Gastroesophageal sphincter (tissue), 4 donors: ENCODE measurements around the gene AR. TPM values are rescaled to one million over a fixed set of nuclear protein-coding genes. Genes with fewer than 3 reads are reported as not detected.
A peak's percentile ranks its signal among the peaks of the same experiment; 100 is the strongest.

Experiments
- ATAC-seq: fragments of 150-250 bp; one replicate; pipeline ENCODE4 v1.9.1; 2016; ENCODE audit warnings: mild to moderate bottlenecking, moderate library complexity
- H3K27ac ChIP-seq, 4 donors: fragments of 200-600 bp; sonication (generic) in 3 of 4; 1 replicate in 3 of 4; 2 replicates in 1 of 4; pipeline ENCODE4 v1.5.1; 2016 to 2019
- H3K27me3 ChIP-seq: fragments of 200-600 bp; sonication (generic); one replicate; pipeline ENCODE4 v1.5.1; 2019
- H3K36me3 ChIP-seq, 2 donors: fragments of 200-600 bp; sonication (generic); one replicate each; pipeline ENCODE4 v1.5.1; 2019; ENCODE audit warnings: control low read depth in 1 of 2
- H3K4me1 ChIP-seq, 3 donors: fragments of 200-600 bp; sonication (generic); 1 replicate in 2 of 3; 2 replicates in 1 of 3; pipeline ENCODE4 v1.5.1; 2016 to 2019; ENCODE audit warnings: control low read depth in 2 of 3
- H3K4me3 ChIP-seq, 2 donors: fragments of 200-600 bp; sonication (generic); one replicate each; pipeline ENCODE4 v1.5.1; 2019; ENCODE audit warnings: mild to moderate bottlenecking in 1 of 2, moderate library complexity in 1 of 2
- H3K9me3 ChIP-seq, 3 donors: fragments of 200-600 bp; sonication (generic); one replicate each; pipeline ENCODE4 v1.5.1; 2017 to 2019; ENCODE audit warnings: control low read depth in 2 of 3
- EP300 ChIP-seq: sonication (generic); formaldehyde crosslinking; IDR thresholded peaks from one replicate; pipeline ENCODE4 v1.6.1; 2017; ENCODE audit warnings: antibody characterized with exemption, mild to moderate bottlenecking
- POLR2A ChIP-seq, 2 donors: fragments of 450-650 bp; IDR thresholded peaks; one replicate each; pipeline ENCODE4 v1.6.1; 2017; ENCODE audit warnings: antibody characterized with exemption in 2 of 2, mild to moderate bottlenecking in 2 of 2, moderate library complexity in 1 of 2
- POLR2AphosphoS5 ChIP-seq: sonication (generic); formaldehyde crosslinking; IDR thresholded peaks from one replicate; pipeline ENCODE4 v1.6.1; 2017; ENCODE audit warnings: antibody characterized with exemption
- WGBS, 2 donors: methylation state at CpG; one replicate each; pipeline ENCODE4 v1.1.5; 2018; ENCODE audit warnings: low coverage in 1 of 2; 5-methylcytosine and 5-hydroxymethylcytosine counted together
- total RNA-seq, 4 donors: library from RNA; depleted of rRNA; stranded (reverse); fragments of >200 nt; gene quantifications; one replicate each; pipeline ENCODE4 v1.1.0, GENCODE V29; 2016
- TF ChIP-seq, protein P1 (sequence below), 4 experiments: fragments of 200-600 bp in 2 of 4; fragments of 450-650 bp in 2 of 4; sonication (generic) in 1 of 4; IDR thresholded peaks; one replicate each; pipeline ENCODE4 v1.5.1; 2017 to 2019; ENCODE audit warnings: antibody characterized with exemption in 4 of 4, mild to moderate bottlenecking in 2 of 4, moderate library complexity in 2 of 4

Gene AR
- total RNA-seq, 4 donors from 2014 or later = 2.9 to 9.8 (median 6.3) TPM

DNA sequence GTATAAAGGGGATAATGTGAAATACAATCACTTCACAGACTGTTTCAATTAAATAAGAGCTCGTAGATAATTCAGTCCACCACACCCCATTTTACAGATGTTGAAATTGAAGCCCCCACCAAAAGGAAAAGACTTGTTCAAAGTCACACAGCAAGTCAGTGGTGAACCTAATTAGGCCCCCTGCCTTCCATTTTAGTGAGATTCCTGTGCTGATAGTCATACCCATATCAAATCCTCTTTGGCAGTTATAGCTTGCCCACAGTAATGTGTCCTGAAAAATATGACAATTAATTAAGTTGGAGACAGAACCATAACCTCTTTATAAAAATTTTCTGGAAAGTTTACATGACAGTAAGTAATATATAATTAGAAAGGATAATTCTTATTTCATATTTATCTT lies 58.0 kb downstream of the AR start:
- TF ChIP-seq POLR2A (IDR thresholded peaks at IDR 0.05) (no peak), EP300 (no peak), POLR2AphosphoS5 (no peak)
- TF ChIP-seq, protein P1, sequence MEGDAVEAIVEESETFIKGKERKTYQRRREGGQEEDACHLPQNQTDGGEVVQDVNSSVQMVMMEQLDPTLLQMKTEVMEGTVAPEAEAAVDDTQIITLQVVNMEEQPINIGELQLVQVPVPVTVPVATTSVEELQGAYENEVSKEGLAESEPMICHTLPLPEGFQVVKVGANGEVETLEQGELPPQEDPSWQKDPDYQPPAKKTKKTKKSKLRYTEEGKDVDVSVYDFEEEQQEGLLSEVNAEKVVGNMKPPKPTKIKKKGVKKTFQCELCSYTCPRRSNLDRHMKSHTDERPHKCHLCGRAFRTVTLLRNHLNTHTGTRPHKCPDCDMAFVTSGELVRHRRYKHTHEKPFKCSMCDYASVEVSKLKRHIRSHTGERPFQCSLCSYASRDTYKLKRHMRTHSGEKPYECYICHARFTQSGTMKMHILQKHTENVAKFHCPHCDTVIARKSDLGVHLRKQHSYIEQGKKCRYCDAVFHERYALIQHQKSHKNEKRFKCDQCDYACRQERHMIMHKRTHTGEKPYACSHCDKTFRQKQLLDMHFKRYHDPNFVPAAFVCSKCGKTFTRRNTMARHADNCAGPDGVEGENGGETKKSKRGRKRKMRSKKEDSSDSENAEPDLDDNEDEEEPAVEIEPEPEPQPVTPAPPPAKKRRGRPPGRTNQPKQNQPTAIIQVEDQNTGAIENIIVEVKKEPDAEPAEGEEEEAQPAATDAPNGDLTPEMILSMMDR (IDR thresholded peaks at IDR 0.05) = no peak
- WGBS, 2 donors = 57 to 75% methylated on average over 1 of the region's 1 CpG
- Histone ChIP-seq H3K4me3 (no peak overlapping the region), H3K27ac (no peak overlapping the region), H3K27me3 (no peaks in the 10 kb centered on the region), H3K9me3 (no peaks in the 10 kb centered on the region), H3K4me1 (no peaks in the 10 kb centered on the region), H3K36me3 (no peaks in the 10 kb centered on the region)
- no peak for ATAC-seq

DNA sequence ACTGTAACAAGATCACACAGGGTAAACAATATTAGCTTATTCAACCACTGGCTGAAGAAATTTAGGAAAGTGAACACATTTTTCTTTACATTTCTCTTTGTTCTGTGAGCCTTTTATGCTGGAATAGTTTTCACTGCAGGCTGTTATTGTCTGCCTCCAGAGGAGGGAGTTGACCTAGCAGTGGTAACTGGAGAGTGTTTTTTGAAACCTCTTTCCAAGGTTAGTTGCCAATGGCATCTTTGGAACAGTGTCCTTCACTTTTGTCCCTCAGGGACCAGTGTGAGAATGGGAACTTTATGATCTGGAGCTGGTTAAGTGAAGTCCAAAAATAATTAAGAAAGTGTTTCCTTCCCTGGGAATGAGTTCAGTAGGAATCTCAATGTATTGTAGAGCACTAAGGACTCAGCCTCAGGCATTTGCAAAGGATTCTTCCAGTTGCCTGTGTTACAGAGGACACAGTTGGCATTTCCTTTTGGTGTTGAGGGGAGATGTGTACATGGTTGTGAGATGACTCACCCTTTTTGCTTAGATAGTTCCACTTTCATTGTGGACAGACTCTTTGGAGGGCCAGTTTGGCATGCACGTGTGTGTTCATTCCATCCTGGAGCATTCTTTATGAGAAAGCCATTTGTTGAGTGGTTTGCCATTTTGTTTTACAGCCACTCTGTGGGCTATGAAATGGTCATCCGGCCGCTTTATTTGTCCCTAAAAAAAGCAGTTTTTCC lies 61.3 kb downstream of the AR start:
- H3K27ac ChIP-seq = no peak overlapping the region
- TF ChIP-seq EP300 = no peak
- no peak for TF ChIP-seq POLR2AphosphoS5
- no peak for TF ChIP-seq POLR2A (IDR thresholded peaks at IDR 0.05)
- TF ChIP-seq, protein P1 (IDR thresholded peaks at IDR 0.05) = no peak
- no peak overlapping the region for H3K4me3 ChIP-seq
- 61 to 69% methylated on average over 3 of the region's 3 CpGs for WGBS, 2 donors
- no peaks in the 10 kb centered on the region for H3K9me3 ChIP-seq
- H3K27me3 ChIP-seq = no peaks in the 10 kb centered on the region
- H3K4me1 ChIP-seq = no peaks in the 10 kb centered on the region
- H3K36me3 ChIP-seq = no peaks in the 10 kb centered on the region
- peak; percentile 31 for ATAC-seq

DNA sequence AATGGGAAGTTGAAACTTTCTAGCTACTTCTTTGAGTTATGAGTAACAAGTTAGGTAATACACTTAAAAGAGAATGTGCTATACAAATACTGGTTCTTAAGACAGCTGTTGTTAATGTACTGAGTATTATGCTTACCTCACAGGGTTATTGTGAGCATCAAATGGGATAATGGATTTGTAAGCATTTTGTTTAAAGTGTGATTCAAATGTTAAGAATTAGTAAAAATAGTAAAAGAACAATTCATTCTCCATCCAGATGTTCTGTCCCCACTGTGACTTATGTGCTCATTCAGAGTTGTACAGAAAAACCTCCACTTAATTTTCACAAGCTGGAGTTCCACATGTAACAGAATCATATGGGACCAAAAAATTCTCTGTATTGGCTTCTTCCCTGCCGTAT lies 63.6 kb downstream of the AR start:
- H3K27ac ChIP-seq = no peak overlapping the region
- no peaks in the 10 kb centered on the region for H3K27me3 ChIP-seq
- H3K36me3 ChIP-seq = no peaks in the 10 kb centered on the region
- no peaks in the 10 kb centered on the region for H3K4me1 ChIP-seq
- no peaks in the 10 kb centered on the region for H3K9me3 ChIP-seq
- H3K4me3 ChIP-seq = no peak overlapping the region
- 89% methylated on average over 1 of the region's 1 CpG; no CpG with 5 or more reads in 1 of the 2 donors for WGBS, 2 donors
- no peak for ATAC-seq
- TF ChIP-seq, protein P1 (IDR thresholded peaks at IDR 0.05) = no peak
- no peak for TF ChIP-seq EP300
- no peak for TF ChIP-seq POLR2A (IDR thresholded peaks at IDR 0.05)
- no peak for TF ChIP-seq POLR2AphosphoS5

DNA sequence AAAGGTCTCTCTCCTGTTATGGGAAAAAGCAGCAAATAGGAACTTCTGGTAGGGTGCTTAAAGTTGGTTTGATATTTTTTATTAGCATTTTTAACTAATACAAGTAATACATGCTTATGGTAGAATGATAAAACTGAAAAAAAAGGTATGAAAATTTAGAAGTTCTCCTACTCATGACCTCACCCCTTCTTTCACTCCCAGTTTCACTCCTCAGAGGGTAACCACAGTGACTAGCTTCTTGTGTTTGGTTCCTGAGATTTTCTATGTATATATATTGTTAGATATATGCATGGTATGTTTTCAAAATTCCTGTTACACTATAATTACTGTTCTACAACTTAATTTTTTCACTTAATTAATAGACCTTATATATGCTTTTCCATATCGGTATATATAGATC lies 66.5 kb downstream of the AR start:
- Histone ChIP-seq H3K27me3 (no peaks in the 10 kb centered on the region), H3K9me3 (no peaks in the 10 kb centered on the region), H3K4me3 (no peak overlapping the region), H3K27ac (no peak overlapping the region), H3K36me3 (no peaks in the 10 kb centered on the region), H3K4me1 (no peaks in the 10 kb centered on the region)
- no peak for ATAC-seq
- TF ChIP-seq POLR2A (IDR thresholded peaks at IDR 0.05) (no peak), EP300 (no peak), POLR2AphosphoS5 (no peak)
- TF ChIP-seq, protein P1 (IDR thresholded peaks at IDR 0.05) = no peak
- 0% methylated on average over 1 of the region's 1 CpG for WGBS, 2 donors

DNA sequence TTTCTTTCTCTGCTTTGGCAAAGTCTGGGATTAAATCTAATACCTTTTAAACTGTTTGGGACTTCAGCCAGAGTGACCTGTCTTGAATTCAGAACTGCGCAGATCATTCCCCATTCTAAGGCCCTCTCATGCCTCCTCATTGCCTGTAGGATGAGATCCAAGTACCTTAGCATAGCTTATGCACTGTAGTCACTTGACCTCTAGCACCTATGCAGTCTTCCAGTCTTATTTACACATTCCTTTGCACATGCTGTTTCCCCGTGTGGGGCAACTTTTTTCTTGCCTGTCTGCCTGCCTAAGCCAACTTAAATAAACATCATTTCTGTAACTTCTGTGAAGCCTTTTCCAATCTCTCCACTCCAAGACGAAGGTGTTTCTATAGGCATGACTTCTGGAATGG lies 68.4 kb downstream of the AR start:
- Histone ChIP-seq H3K4me3 (no peak overlapping the region), H3K27ac (no peak overlapping the region), H3K36me3 (no peaks in the 10 kb centered on the region), H3K9me3 (no peaks in the 10 kb centered on the region), H3K27me3 (no peaks in the 10 kb centered on the region), H3K4me1 (no peaks in the 10 kb centered on the region)
- TF ChIP-seq, protein P1 (IDR thresholded peaks at IDR 0.05) = no peak
- TF ChIP-seq EP300 = no peak
- no peak for TF ChIP-seq POLR2AphosphoS5
- TF ChIP-seq POLR2A (IDR thresholded peaks at IDR 0.05) = no peak
- no peak for ATAC-seq
- 47% methylated on average over 2 of the region's 3 CpGs; no CpG with 5 or more reads in 1 of the 2 donors for WGBS, 2 donors
